ENCODE measurements around the gene CDK14. TPM values are rescaled to one million over a fixed set of nuclear protein-coding genes. Genes with fewer than 3 reads are reported as not detected.
"Not testable (repeated sequence)": the region's sequence is repeated elsewhere in the genome, so short reads cannot be mapped to it uniquely, and the experiment has no call there.

CDK14 gene
- polyA plus RNA-seq, 1 donor = 38.6 TPM

- no peak for DNase-seq
These were observed 561.6 kb downstream of the CDK14 start for GRCh38 chr7:91157579-91158320.

- no peak for DNase-seq
These were observed 566.3 kb downstream of the CDK14 start for GRCh38 chr7:91162436-91162835.

DNA sequence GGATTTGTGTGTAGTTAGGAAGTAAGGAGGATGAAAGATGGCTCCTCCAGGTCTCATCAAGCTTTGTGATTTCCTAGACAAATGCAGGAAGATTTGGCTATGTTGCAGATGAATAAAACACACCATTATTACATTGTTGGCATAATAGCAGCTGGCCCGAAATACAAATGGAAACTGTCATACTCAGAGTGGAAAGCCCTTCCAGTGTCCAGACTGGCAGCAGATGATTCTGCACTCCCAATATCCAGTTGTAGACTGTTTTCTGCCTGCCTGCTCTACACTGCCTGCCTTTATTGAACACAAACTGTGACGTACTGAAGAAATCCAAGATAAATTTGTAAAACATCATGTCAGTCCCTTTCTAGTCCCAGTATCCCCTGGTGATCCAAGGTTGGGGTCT lies 568.4 kb downstream of the CDK14 start:
- DNase-seq = no peak

DNA sequence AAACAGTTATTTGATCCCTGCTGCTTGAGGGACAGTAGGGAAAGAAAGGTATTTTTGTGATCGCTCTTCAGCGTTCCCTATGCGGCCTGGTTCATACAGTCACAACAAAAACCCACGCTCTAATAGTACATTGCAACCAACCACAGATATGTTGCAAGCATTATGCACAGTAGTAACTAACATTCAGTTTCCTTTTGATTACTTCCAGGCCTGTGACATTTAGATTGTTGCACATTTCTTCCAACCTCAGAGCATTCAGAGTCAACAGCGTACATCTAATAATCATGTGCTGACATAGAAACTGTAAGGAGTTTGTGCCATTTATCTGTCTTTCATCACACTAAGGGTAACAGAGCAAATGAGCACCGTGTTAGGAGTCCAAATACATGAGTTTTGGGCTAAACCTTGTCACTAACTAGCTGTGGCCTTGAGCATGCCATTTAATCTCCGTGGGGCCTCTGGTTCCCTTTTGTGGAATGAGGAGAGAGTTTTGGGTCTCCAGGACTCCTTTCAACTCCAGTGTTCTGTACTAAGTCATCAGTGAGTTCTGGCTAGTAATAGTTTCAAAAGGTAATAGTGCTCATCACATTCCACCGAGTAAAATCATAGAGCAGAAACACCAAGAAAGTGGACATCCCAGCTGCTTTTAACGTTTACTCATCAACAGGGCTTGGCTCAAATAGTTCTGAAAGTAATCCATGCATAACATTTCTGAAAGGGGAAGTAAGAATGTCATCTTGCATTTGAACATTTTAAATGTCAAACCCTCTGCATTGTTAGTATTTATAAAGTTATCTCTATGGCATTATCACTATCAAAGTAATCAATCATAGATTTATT lies 569.1 kb downstream of the CDK14 start:
- no peak for DNase-seq

GRCh38 chr7:91165846-91166230 lies 569.7 kb downstream of the CDK14 start:
- DNase-seq = no peak

GRCh38 chr7:91168871-91169829 lies 573.0 kb downstream of the CDK14 start:
- DNase-seq = no peak

GRCh38 chr7:91169830-91170191 lies 573.7 kb downstream of the CDK14 start:
- DNase-seq = no peak

- not testable (repeated sequence) for DNase-seq
These were observed 577.1 kb downstream of the CDK14 start for GRCh38 chr7:91173265-91173664.

- DNase-seq = no peak
These were observed 584.6 kb downstream of the CDK14 start for GRCh38 chr7:91180746-91181145.

DNA sequence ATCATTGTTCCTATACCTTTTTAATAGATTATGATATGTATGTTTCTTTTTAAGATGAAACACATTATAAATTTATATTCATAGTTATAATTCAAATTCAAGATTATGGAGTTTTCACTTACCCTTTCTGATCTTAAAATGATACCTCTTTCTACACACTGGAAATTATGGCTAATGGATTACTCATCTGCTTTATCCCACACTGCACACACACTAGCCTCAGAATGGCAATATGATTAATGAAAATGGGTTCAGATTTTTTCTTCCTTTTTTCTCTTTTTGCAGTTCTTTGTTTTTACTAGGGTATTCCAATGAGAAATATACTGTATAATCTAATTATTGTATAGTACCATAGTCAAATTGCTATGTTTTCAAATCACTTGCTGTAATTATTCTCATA lies 585.8 kb downstream of the CDK14 start:
- no peak for DNase-seq

DNA sequence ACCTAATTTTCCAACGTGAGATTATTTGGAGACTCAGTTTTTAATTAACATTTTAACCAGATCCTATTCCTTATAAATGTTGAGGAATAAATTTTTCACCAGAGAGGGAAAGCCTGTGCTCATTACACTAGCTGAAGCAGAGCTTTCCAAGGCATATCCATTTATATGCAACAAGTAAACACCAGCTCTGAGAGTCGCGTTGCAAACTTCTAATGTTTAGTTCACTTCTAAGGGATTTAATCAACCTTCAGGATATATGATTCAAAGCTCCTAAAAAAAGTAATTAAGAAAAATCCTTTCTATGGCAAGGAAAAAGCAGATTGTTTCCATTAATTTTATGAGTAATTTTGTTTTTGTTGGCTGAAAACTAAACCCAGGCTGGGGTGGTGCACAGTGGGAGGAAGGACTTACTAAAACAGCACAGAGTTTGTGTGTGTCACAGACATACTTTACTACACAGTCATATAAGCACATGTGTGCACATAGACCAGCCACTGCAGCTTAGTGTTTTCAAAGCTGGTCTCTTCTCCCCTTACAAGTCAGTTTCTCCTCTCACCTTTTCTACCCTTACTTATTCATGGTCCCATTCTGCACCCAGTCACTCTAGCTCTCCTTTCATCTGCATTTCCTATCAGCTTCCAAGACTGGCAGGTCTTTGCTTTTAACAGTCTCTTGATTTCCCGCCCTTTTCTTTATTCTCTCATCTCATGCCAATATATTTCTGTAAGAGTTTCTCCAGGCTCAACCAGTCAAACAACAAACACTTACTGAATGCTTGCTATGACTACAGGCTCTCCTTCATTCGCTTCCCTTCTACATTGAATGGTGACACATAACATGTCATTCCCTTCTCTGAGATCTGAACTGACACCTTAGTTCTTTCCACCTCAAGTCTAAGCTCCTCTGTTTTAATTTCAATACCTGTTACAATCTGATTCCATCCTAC lies 587.0 kb downstream of the CDK14 start:
- no peak for DNase-seq

DNA sequence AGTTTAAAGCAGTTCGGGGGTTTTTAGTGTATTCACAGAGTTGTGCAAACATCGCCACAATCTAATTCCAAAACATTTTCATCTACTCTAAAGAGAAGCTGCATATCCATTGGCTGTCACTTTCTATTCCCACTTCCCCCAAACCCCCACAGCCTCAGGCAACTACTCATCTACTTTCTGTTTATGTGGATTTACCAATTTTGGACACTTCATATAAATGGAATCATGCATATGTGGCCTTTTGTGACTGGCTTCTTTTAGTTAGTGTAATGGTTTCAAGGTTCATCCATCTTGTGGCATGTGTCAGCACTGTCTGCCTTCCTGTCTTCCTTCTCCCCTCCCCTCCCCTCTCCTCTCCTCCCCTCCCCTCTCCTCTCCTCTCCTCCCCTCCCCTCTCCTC lies 589.6 kb downstream of the CDK14 start:
- no peak for DNase-seq

- no peak for DNase-seq
These were observed 590.9 kb downstream of the CDK14 start for GRCh38 chr7:91187061-91187460.

DNA sequence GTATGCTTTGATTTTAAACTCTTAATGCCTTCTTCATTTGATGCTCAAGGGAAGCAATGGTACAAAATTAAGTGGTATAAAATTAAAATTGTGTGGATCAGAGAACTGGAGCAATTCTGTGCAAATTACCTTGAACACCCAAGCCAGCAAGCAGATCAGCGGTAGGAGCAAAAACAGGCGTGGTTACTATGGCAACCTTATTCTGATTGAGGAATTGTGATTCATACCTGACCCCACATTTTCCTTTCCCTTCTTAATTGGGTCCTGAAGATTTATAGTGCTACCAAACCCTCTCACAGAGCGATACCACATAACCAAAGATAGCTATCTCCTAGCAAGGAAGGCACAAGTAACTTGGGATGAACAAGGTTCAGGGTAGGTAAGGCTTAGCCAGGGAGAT lies 595.6 kb downstream of the CDK14 start:
- no peak for DNase-seq

- DNase-seq = no peak
These were observed 597.0 kb downstream of the CDK14 start for GRCh38 chr7:91193141-91193540.

DNA sequence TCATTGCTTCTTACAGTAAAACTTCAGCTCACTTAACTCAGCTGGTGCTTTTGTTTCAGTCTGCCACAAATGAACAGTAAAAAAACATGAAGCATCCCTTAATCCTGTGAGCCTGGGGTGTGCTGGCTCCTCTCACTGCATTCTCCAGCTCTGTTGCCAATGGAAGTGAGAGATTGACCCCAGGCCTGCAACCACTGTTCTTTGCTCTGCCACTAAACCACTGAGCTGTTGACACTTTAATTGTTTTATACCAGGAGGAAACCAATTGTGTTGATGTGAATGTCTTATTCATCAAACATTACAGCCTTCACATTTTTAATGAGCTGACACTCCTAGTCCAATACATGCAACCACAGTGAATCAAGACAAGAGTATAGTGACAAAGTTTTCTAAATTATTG lies 598.7 kb downstream of the CDK14 start:
- DNase-seq = no peak

DNA sequence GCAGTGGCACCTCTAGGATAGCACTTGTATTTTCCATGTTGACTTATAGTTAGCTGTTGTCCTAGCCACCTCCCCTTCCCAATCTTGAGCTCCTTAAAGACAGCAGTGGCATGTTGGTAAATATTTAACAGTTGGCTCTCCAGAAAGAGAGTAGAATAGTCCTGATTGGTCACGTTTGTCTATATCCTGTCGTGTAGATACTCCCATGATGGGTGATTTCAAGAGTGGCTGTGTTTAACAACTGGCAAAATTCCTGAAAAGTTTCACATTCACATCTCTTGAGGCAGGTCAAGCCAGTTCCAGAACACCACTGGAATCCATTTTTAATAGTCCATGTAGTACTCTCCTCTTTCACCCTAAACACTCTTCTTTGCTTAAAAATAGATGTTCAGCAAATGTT lies 599.9 kb downstream of the CDK14 start:
- no peak for DNase-seq

DNA sequence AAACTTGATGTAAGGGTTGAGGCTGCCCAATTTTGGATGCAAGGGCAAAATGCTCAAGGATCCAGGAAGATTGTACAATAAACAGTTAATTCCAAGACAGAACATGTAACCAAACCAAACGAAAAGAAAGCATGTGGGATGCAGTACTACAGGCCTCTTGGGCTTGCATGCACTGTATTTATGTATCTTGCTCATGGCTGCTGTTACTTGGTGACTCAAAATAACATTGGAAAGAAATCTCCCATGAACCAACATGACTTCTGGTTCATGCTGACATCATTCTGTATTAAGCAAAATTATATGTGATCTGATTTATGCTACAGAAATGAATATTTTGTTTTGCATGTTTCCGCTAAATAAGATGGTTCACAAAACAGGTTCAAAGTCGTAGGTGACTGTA lies 602.2 kb downstream of the CDK14 start:
- no peak for DNase-seq

DNA sequence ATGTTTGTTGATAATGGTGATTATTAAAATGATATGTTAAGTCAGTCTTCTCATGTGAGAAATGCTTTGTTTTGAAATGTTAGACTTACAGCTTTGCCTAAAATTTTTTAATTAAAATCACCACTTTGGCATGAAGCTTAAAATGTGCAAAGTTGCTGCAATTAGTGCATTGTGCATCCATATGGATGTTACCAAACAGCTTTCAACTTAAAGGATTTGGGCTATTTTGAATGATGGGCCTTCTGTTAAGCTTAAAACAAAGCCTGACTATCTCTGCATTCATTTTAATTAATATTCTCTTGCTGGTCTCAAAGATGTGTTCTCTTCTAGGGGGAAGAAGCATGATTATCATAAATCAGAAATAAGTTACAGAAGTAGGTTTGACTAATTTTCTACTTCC lies 603.5 kb downstream of the CDK14 start:
- no peak for DNase-seq

GRCh38 chr7:91201442-91202113 lies 605.5 kb downstream of the CDK14 start:
- no peak for DNase-seq

All from left kidney (tissue), 2 donors.